Natural killer cell (primary cell): Measurements from ENCODE around the gene ACOT6. TPM values are rescaled to one million over a fixed set of nuclear protein-coding genes. Genes with fewer than 3 reads are reported as not detected.
A peak's percentile ranks its signal among the peaks of the same experiment; 100 is the strongest.
"Not testable (repeated sequence)": the region's sequence is repeated elsewhere in the genome, so short reads cannot be mapped to it uniquely, and the experiment has no call there.

ENCODE experiments used
- ATAC-seq, 3 donors: fragments of 150-1000 bp in 2 of 3; fragments of 200-7000 bp in 1 of 3; cut with Tn5 transposase; 1 replicate in 1 of 3; 2 replicates in 2 of 3; pipeline ENCODE4 v1.10.0; 2021; ENCODE audit warnings: mild to moderate bottlenecking in 2 of 3, moderate library complexity in 2 of 3
- DNase-seq, 2 donors: peaks; one replicate each; pipeline versions ENCODE4 v3.0.0 to v3.0.0-alpha.2; 2013 to 2021; ENCODE audit warnings: mixed read lengths in 1 of 2
- H3K27ac ChIP-seq: one replicate; pipeline ENCODE4 v1.5.1; 2013; ENCODE audit warnings: mild to moderate bottlenecking, low read length
- H3K27me3 ChIP-seq: one replicate; pipeline ENCODE4 v1.6.1; 2013; ENCODE audit warnings: low read length; ENCODE audit not compliant: control insufficient read depth, insufficient read depth
- H3K36me3 ChIP-seq: one replicate; pipeline ENCODE4 v1.6.1; 2013; ENCODE audit warnings: low read length; ENCODE audit not compliant: control insufficient read depth, insufficient read depth
- H3K4me1 ChIP-seq: one replicate; pipeline ENCODE4 v1.6.1; 2013; ENCODE audit warnings: low read length; ENCODE audit not compliant: control insufficient read depth, insufficient read depth
- H3K4me3 ChIP-seq: one replicate; pipeline ENCODE4 v1.5.1; 2013; ENCODE audit warnings: low read length
- H3K9me3 ChIP-seq: one replicate; pipeline ENCODE4 v1.6.1; 2013; ENCODE audit warnings: low read length; ENCODE audit not compliant: control insufficient read depth, insufficient read depth
- H3K27ac Mint-ChIP-seq, 2 donors: one replicate each; pipeline ENCODE4 v1.8.0; 2022; ENCODE audit warnings: mild to moderate bottlenecking in 2 of 2, mixed read lengths in 2 of 2, moderate library complexity in 1 of 2
- H3K27me3 Mint-ChIP-seq, 2 donors: one replicate each; pipeline ENCODE4 v1.8.0; 2022; ENCODE audit warnings: low read depth in 2 of 2, mixed read lengths in 2 of 2
- H3K36me3 Mint-ChIP-seq: one replicate; pipeline ENCODE4 v1.8.0; 2022; ENCODE audit warnings: mixed read lengths
- H3K4me1 Mint-ChIP-seq, 2 donors: one replicate each; pipeline ENCODE4 v1.8.0; 2022; ENCODE audit warnings: mixed read lengths in 2 of 2
- H3K4me3 Mint-ChIP-seq: one replicate; pipeline ENCODE4 v1.8.0; 2022; ENCODE audit warnings: mild to moderate bottlenecking, moderate library complexity, mixed read lengths
- H3K9me3 Mint-ChIP-seq, 2 donors: one replicate each; pipeline ENCODE4 v1.8.0; 2022; ENCODE audit warnings: mixed read lengths in 2 of 2
- CTCF ChIP-seq: fragments of 200-600 bp; IDR thresholded peaks from one replicate; pipeline ENCODE4 v1.8.0; 2022; ENCODE audit warnings: antibody characterized with exemption
- WGBS: methylation state at CpG from one replicate; pipeline ENCODE4 v1.1.7; 2013; ENCODE audit warnings: missing lambda C conversion rate; ENCODE audit not compliant: insufficient coverage; 5-methylcytosine and 5-hydroxymethylcytosine counted together
- intact Hi-C: fragments of 100-400 bp; cut with micrococcal nuclease; formaldehyde crosslinking; loops from one replicate; pipeline ENCODE4 v1.14.2; 2022
- total RNA-seq, 4 donors: library from RNA; stranded (reverse); fragments of 120-200 nt in 1 of 4; gene quantifications; one replicate each; pipeline versions ENCODE4 v1.2.3 to v1.2.4, GENCODE V29; 2013 to 2022

The ACOT6 gene
- total RNA-seq, 3 donors from 2014 or later (not counting 1 experiment from before 2014, with no cell fraction given): not detected

GRCh38 chr14:73589116-73589515, 23.2 kb upstream of the ACOT6 start:
- Histone ChIP-seq H3K9me3 (no peaks in the 10 kb centered on the region), H3K4me3 (no peak overlapping the region), H3K27ac (no peak overlapping the region), H3K27me3 (no peaks in the 10 kb centered on the region), H3K4me1 (peaks cover 14% of the 10 kb centered on the region), H3K36me3 (no peaks in the 10 kb centered on the region)
- intact Hi-C loops: no loop called here
- DNase-seq: no peak
- ATAC-seq: no peak
- Mint-ChIP-seq H3K4me3 (no peak overlapping the region), H3K36me3 (no peaks in the 10 kb centered on the region), H3K27ac (no peak overlapping the region), H3K9me3 (no peaks in the 10 kb centered on the region), H3K4me1 (peaks cover 17 to 18% of the 10 kb centered on the region in 2 donors), H3K27me3 (no peaks in the 10 kb centered on the region)
- no peak for TF ChIP-seq CTCF
- whole genome bisulfite sequencing: 92% methylated on average over 4 of the region's 4 CpGs

GRCh38 chr14:73590673-73591004, 21.7 kb upstream of the ACOT6 start:
- H3K36me3 ChIP-seq, ATAC-seq, DNase-seq, intact Hi-C loops, H3K9me3 Mint-ChIP-seq, H3K27me3 ChIP-seq, H3K27ac ChIP-seq, H3K4me3 ChIP-seq, H3K27me3 Mint-ChIP-seq, H3K36me3 Mint-ChIP-seq, H3K27ac Mint-ChIP-seq, H3K9me3 ChIP-seq: not testable (repeated sequence)
- H3K4me1 ChIP-seq: peaks cover 14% of the 10 kb centered on the region
- H3K4me3 Mint-ChIP-seq: peak overlapping the region; percentile 85
- peaks cover 19% of the 10 kb centered on the region in 2 donors for H3K4me1 Mint-ChIP-seq
- 98% methylated on average over 32 of the region's 32 CpGs for WGBS

DNA sequence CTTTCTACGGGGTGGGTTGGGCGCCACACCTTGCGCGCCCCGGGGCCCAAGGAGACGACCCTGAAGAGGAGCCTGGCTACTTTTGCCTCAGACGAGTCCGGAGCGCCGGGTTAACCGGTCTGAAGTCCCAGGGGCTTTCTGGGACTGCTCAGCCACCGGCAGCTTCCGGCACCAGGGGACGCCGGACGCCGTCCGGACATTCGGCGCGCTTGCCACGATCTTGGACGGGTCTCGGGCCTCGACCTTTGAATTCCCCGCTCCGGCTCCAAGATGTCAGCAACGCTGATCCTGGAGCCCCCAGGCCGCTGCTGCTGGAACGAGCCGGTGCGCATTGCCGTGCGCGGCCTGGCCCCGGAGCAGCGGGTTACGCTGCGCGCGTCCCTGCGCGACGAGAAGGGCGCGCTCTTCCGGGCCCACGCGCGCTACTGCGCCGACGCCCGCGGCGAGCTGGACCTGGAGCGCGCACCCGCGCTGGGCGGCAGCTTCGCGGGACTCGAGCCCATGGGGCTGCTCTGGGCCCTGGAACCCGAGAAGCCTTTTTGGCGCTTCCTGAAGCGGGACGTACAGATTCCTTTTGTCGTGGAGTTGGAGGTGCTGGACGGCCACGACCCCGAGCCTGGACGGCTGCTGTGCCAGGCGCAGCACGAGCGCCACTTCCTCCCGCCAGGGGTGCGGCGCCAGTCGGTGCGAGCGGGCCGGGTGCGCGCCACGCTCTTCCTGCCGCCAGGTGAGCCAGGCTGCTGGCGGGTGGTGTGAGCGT, 20.4 kb upstream of the ACOT6 start, which contains the start of gene ACOT4:
ACOT4 (plus strand) TSS at position 184 of the 760 bp plus-strand sequence; CDS start at position 271, 87 bp downstream.
- intact Hi-C loops: no loop called here
- Mint-ChIP-seq H3K36me3 (peaks cover 7% of the 10 kb centered on the region), H3K27ac (peak within 1 kb of the TSS; percentile 41 to 66), H3K4me1 (peaks cover 19% of the 10 kb centered on the region in 2 donors), H3K27me3 (no peaks in the 10 kb centered on the region), H3K4me3 (peak within 1 kb of the TSS; percentile 85), H3K9me3 (no peaks in the 10 kb centered on the region)
- no peaks in the 10 kb centered on the region for H3K9me3 ChIP-seq
- peak within 1 kb of the TSS; percentile 88 for H3K4me3 ChIP-seq
- H3K36me3 ChIP-seq: peaks cover 4% of the 10 kb centered on the region
- WGBS: 2% methylated on average over 89 of the region's 89 CpGs
- ATAC-seq (peak; percentile 90), DNase-seq (peak; percentile 60 to 84)
- TF ChIP-seq CTCF: no peak
- peaks cover 14% of the 10 kb centered on the region for H3K4me1 ChIP-seq
- H3K27ac ChIP-seq: peak within 1 kb of the TSS; percentile 78
- H3K27me3 ChIP-seq: no peaks in the 10 kb centered on the region

- Mint-ChIP-seq H3K27ac (peak overlapping the region in 1 of 2 donors; percentile 31), H3K4me1 (peaks cover 19% of the 10 kb centered on the region in 2 donors), H3K36me3 (peaks cover 7% of the 10 kb centered on the region), H3K9me3 (no peaks in the 10 kb centered on the region), H3K4me3 (no peak overlapping the region), H3K27me3 (no peaks in the 10 kb centered on the region)
- H3K36me3 ChIP-seq: peaks cover 4% of the 10 kb centered on the region
- no peak for TF ChIP-seq CTCF
- 89% methylated on average over 9 of the region's 9 CpGs for WGBS
- H3K27me3 ChIP-seq: no peaks in the 10 kb centered on the region
- intact Hi-C loops: no loop called here
- peaks cover 14% of the 10 kb centered on the region for H3K4me1 ChIP-seq
- no peak for DNase-seq
- H3K27ac ChIP-seq: no peak overlapping the region
- no peaks in the 10 kb centered on the region for H3K9me3 ChIP-seq
- no peak for ATAC-seq
- no peak overlapping the region for H3K4me3 ChIP-seq
Measured at GRCh38 chr14:73594491-73594890, 17.8 kb upstream of the ACOT6 start.
